ENCODE results near the gene SLC48A1. TPM values are rescaled to one million over a fixed set of nuclear protein-coding genes. Genes with fewer than 3 reads are reported as not detected.
A peak's percentile ranks its signal among the peaks of the same experiment; 100 is the strongest.
"Not testable (repeated sequence)": the region's sequence is repeated elsewhere in the genome, so short reads cannot be mapped to it uniquely, and the experiment has no call there.

The SLC48A1 gene
- total RNA-seq, 4 donors from 2014 or later = 19.9 to 76.7 (median 23.1) TPM

DNA sequence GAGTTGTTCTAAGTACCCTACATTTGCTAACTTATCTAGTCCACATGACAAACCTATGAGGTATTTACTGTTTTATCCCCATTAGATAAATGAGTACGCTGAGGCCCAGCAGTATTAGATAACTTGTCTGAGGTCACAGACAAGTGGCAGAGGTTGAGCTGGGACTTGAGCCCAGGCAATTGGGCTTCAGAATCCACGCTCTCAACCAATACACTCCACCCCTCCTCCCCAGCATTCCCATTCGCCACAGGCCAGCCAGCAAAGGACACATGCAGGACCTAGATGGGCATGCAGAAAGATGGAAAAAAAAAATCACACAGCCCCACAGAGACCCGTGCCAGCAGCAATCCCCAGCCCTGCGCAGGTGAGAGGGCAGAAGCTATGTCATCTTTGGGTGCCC lies 34.3 kb downstream of the SLC48A1 start:
- no peak overlapping the region for H3K4me3 ChIP-seq

DNA sequence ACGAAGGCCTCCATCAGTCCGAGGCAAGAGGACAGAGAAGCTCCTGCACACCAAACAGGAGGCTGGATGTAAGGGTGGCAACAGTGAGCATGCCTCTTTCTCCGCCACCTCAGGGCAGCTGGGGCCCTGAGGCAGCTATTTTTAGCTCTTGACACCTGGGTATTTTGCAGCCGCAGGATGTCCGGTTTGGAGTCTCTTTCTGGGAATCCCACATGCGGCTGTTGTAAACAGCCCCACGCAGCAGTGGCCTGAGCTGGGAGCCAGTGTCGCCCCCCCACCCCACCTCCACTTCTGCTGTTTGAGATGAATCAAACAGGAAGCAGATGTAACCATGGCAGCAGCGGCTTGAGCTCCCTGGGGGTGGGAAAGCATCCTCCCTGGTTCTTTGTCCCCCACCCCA lies 35.0 kb downstream of the SLC48A1 start:
- Histone ChIP-seq H3K4me1 (peaks cover 74 to 98% (median 93%) of the 10 kb centered on the region in 4 donors), H3K27me3 (no peaks in the 10 kb centered on the region), H3K27ac (peak overlapping the region; percentile 93 to 97 (median 96)), H3K9me3 (no peaks in the 10 kb centered on the region), H3K36me3 (no peaks in the 10 kb centered on the region), H3K4me3 (no peak overlapping the region)
- intact Hi-C loops (cut with DNase I; ENCODE audit: low total_unique reads) = no loop called here
- TF ChIP-seq, protein P1, sequence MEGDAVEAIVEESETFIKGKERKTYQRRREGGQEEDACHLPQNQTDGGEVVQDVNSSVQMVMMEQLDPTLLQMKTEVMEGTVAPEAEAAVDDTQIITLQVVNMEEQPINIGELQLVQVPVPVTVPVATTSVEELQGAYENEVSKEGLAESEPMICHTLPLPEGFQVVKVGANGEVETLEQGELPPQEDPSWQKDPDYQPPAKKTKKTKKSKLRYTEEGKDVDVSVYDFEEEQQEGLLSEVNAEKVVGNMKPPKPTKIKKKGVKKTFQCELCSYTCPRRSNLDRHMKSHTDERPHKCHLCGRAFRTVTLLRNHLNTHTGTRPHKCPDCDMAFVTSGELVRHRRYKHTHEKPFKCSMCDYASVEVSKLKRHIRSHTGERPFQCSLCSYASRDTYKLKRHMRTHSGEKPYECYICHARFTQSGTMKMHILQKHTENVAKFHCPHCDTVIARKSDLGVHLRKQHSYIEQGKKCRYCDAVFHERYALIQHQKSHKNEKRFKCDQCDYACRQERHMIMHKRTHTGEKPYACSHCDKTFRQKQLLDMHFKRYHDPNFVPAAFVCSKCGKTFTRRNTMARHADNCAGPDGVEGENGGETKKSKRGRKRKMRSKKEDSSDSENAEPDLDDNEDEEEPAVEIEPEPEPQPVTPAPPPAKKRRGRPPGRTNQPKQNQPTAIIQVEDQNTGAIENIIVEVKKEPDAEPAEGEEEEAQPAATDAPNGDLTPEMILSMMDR (IDR thresholded peaks at IDR 0.05) = no peak
- TF ChIP-seq EP300 (IDR thresholded peaks at IDR 0.05; ENCODE audit: low read depth) (peak; percentile 64), POLR2A (IDR thresholded peaks at IDR 0.05) (no peak), POLR2AphosphoS5 (IDR thresholded peaks at IDR 0.05) (peak; percentile 18 to 29 (median 27))
- 46% methylated on average over 9 of the region's 9 CpGs; no CpG with 5 or more reads in 1 of the 2 donors for WGBS, 2 donors (ENCODE audit: low coverage in 1 of 2)
- DNase-seq = peak; percentile 79
- in situ Hi-C loops (cut with MboI; ENCODE audit: low pct_ligation_motif_present in 1 of 4, low pct_unique_long_range_greater_than_20kb in 1 of 4, low sequenced_read_pairs in 3 of 4) = no loop called here

More for the DNA sequence above, 34.3 kb downstream of the SLC48A1 start:
- no peak for DNase-seq
- in situ Hi-C loops (cut with MboI; ENCODE audit: low pct_ligation_motif_present in 1 of 4, low pct_unique_long_range_greater_than_20kb in 1 of 4, low sequenced_read_pairs in 3 of 4) (no loop called here), intact Hi-C loops (cut with DNase I; ENCODE audit: low total_unique reads) (no loop called here)
- peak overlapping the region; percentile 93 to 97 (median 96) for H3K27ac ChIP-seq
- TF ChIP-seq EP300 (IDR thresholded peaks at IDR 0.05; ENCODE audit: low read depth) = no peak
- no peaks in the 10 kb centered on the region for H3K36me3 ChIP-seq
- no peaks in the 10 kb centered on the region for H3K9me3 ChIP-seq
- peaks cover 81 to 100% (median 95%) of the 10 kb centered on the region in 4 donors for H3K4me1 ChIP-seq
- 74% methylated on average over 5 of the region's 5 CpGs; no CpG with 5 or more reads in 1 of the 2 donors for WGBS, 2 donors (ENCODE audit: low coverage in 1 of 2)
- H3K27me3 ChIP-seq = no peaks in the 10 kb centered on the region

DNA sequence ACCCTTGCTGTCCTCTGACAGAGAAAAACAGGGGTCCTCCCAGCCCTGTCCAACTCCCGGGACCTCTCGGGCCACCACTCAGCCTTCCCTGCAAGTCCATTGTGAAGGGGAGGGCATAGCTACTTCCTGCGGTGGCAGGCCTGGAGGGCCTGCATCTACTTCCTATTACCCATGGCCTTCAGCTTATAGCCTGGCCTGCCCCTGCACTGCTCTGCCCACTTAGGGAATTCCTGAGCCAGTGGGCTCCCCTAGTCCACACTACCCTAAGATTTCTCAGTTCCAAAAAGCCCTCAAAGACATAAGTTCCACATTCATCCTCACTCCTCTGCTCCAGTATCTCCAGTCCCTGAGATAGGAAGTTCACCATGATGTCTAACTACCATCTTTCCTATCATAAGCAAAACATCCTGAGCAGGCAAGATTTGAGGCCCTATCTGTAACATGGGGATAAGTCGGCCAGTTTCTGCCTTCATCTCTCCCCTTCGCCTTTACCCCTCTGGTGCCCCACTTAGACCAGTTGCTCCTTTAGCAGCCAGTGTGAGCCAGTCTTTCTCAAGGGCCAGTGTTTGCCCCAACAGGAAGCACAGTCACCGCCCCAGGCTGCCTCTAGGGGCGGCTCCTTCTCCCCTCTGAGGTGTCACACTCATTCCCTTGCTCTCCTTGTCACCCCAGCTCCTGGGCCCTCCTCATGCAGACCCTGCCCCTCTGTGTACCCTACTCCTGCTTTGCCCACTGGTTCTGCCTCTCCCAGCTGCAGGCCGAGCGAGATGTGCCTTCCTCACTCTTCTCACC lies 35.7 kb downstream of the SLC48A1 start:
- Histone ChIP-seq H3K27me3 (no peaks in the 10 kb centered on the region), H3K27ac (peak overlapping the region; percentile 93 to 97 (median 96)), H3K9me3 (no peaks in the 10 kb centered on the region), H3K36me3 (no peaks in the 10 kb centered on the region), H3K4me1 (peaks cover 74 to 98% (median 93%) of the 10 kb centered on the region in 4 donors), H3K4me3 (no peak overlapping the region)
- TF ChIP-seq EP300 (IDR thresholded peaks at IDR 0.05; ENCODE audit: low read depth) (no peak), POLR2AphosphoS5 (IDR thresholded peaks at IDR 0.05) (no peak), POLR2A (IDR thresholded peaks at IDR 0.05) (no peak)
- TF ChIP-seq, protein P1 (IDR thresholded peaks at IDR 0.05) = no peak
- peak; percentile 38 for DNase-seq
- in situ Hi-C loops (cut with MboI; ENCODE audit: low pct_ligation_motif_present in 1 of 4, low pct_unique_long_range_greater_than_20kb in 1 of 4, low sequenced_read_pairs in 3 of 4) = no loop called here
- WGBS, 2 donors (ENCODE audit: low coverage in 1 of 2) = 58 to 63% methylated on average over 2 to 9 of the region's 9 CpGs
- intact Hi-C loops (cut with DNase I; ENCODE audit: low total_unique reads) = no loop called here

DNA sequence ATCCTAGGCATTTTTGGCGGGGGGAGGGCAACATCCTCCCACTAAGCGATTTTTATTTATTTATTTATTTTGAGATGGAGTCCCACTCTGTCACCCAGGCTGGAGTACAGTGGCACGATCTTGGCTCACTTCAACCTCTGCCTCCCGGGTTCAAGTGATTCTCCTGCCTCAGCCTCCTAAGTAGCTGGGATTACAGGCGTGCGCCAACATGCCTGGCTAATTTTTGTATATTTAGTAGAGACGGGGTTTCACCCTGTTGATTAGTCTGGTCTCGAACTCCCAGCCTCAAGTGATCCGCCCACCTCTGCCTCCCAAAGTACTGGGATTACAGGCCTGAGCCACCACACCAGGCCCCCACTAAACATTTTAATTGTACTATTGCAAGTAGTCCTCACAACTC lies 36.5 kb downstream of the SLC48A1 start:
- DNase-seq; H3K36me3 ChIP-seq; H3K27me3 ChIP-seq; in situ Hi-C loops (cut with MboI; ENCODE audit: low pct_ligation_motif_present in 1 of 4, low pct_unique_long_range_greater_than_20kb in 1 of 4, low sequenced_read_pairs in 3 of 4); H3K9me3 ChIP-seq; intact Hi-C loops (cut with DNase I; ENCODE audit: low total_unique reads); H3K4me3 ChIP-seq: not testable (repeated sequence)
- WGBS, 2 donors (ENCODE audit: low coverage in 1 of 2) = 72 to 77% methylated on average over 2 to 9 of the region's 9 CpGs
- Histone ChIP-seq H3K27ac (peak overlapping the region; percentile 93 to 97 (median 96)), H3K4me1 (peaks cover 77 to 98% (median 95%) of the 10 kb centered on the region in 4 donors)

DNA sequence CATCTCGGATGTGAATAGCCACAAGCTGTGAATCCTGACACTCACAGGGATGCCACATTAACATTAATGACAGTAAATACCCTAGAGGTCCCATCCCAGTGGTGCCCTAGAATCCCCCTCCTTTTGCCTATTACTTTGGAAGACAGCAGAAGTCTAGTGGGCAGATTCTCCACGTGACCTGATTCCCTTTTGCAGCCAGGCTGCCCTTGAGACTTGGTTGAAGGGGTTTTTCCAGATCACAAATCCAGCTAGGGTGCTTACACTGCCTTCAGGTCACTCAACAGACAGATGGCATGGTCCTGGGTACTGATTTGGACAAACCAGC lies 38.0 kb downstream of the SLC48A1 start:
- Histone ChIP-seq H3K27ac (peak overlapping the region; percentile 93 to 97 (median 96)), H3K36me3 (no peaks in the 10 kb centered on the region), H3K4me3 (no peak overlapping the region), H3K4me1 (peaks cover 69 to 98% (median 89%) of the 10 kb centered on the region in 4 donors), H3K9me3 (no peaks in the 10 kb centered on the region), H3K27me3 (no peaks in the 10 kb centered on the region)
- no peak for DNase-seq
- intact Hi-C loops (cut with DNase I; ENCODE audit: low total_unique reads) = no loop called here
- no peak for TF ChIP-seq POLR2AphosphoS5 (IDR thresholded peaks at IDR 0.05)
- TF ChIP-seq, protein P1 (IDR thresholded peaks at IDR 0.05) = no peak
- TF ChIP-seq EP300 (IDR thresholded peaks at IDR 0.05; ENCODE audit: low read depth) = no peak
- TF ChIP-seq POLR2A (IDR thresholded peaks at IDR 0.05) = no peak
- 56% methylated on average over 2 of the region's 2 CpGs; no CpG with 5 or more reads in 1 of the 2 donors for WGBS, 2 donors (ENCODE audit: low coverage in 1 of 2)
- in situ Hi-C loops (cut with MboI; ENCODE audit: low pct_ligation_motif_present in 1 of 4, low pct_unique_long_range_greater_than_20kb in 1 of 4, low sequenced_read_pairs in 3 of 4) = no loop called here
